NCI-H1092 (cell line): ENCODE results near the gene COL4A2.

Experiments
- DNase-seq: peaks from one replicate; lab custom pipeline; 2025; lab: John Stamatoyannopoulos, UW

COL4A2 gene

DNA sequence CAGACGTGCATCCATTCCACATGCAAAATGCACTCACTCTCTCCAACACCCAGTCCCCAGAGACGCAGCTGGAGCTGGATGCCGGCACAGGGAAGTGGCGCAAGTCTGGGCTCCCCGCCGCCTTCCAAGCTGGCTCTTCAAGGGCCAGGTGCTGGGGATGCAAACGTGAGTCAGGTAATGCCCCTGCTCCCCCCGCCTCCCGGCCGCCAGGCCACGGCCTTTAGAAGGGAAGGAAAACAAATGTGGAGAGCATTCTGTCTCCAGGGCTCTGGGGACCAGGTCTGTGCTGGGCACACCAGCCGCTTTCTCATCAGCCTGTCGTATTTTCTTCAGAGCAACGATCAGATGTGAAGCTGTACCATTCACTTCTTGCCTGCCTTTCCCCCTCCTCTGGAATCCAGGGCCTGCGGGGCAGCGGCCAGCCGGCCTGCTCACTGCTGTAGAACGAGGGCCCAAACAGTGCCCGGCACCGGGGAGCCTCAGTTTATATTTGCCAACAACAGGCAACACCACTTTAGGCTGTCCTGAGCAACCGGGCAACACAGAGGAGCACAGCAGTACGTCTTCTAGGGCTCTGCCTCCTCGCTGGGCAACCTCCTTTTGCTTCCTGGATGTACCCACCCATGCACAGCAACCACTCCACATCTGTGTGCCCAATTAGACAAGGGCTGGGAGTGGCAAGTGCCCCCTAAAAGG, 250.7 kb downstream of the COL4A2 start:
- DNase-seq: no peak

DNA sequence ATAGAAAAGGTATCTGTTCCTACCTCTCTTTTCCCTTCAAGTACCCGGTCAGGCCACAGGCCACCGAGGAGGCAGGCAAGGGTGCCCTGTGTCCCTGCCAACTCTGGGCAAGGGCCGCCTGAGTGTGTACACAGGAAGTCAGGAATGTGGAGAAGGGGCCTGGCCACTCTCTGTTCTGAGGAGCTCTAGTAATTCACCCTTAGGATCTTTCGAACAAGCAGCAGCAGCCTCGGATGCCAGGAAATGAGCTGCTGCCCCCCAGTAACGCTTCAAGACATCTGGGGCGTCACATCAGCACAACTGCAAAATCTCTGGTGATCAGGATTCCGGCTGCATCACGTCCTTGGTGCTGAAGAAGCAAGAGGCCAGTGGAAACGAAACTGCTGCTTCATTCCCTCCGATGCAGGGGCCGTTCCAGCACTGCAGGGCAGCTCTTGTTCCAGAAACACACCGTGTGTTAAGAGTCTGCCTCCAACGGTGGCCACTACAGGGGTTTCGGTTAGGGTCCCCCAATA, 252.4 kb downstream of the COL4A2 start:
- DNase-seq: no peak

DNA sequence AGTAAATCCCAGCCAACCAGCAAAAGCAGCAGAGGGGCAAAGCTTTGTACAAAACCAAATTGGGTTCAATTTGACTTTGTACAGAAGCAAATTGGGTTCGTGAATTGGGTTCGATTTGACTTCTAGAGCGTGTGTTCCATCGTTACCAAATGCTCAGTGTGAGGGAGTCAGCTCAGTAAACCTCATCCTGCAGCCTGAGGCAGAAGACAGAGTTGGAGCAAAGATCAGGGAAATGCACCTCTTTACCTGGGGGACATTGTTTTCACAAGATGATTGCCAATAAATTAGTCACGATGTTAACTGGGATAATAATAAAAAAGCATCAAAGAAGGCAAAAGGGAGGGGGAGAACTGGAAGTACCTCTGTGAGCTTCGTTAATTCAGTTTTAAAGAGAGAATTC, 252.9 kb downstream of the COL4A2 start:
- no peak for DNase-seq

DNA sequence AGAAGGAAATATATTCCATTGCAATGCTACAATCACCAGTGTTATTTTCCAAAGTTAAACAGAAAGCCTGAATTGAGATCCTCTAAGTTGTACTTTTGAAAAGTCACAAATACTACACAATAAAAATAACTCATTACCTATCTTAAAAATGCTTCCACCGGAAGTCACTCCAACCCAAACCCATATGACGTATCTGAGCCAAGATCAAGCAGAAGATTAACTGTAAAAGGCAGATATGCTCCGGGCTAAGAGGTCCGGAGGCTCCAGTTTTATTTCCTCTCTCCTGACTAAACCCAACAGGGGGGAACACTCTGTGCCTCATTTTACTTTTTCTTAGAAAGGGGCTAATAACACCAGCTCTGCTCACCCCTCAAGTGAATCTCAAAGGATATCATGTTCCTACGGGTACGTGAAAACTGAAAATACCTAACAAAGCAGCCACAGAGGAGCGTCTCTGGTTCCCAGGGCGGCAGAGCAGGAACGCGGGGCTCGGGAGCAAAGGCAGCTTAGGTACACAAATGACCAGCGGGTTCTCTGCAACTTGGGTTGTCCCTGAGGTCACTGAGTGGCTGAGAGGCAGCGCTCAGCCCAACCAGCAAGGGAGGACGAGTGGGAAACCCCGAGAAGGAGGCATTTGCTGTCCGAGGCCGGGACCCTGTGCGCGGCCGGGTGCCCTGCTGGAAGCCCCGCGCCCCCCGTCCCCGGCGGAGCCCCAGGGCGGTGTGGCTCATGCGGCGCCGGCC, 253.7 kb downstream of the COL4A2 start:
- no peak for DNase-seq

DNA sequence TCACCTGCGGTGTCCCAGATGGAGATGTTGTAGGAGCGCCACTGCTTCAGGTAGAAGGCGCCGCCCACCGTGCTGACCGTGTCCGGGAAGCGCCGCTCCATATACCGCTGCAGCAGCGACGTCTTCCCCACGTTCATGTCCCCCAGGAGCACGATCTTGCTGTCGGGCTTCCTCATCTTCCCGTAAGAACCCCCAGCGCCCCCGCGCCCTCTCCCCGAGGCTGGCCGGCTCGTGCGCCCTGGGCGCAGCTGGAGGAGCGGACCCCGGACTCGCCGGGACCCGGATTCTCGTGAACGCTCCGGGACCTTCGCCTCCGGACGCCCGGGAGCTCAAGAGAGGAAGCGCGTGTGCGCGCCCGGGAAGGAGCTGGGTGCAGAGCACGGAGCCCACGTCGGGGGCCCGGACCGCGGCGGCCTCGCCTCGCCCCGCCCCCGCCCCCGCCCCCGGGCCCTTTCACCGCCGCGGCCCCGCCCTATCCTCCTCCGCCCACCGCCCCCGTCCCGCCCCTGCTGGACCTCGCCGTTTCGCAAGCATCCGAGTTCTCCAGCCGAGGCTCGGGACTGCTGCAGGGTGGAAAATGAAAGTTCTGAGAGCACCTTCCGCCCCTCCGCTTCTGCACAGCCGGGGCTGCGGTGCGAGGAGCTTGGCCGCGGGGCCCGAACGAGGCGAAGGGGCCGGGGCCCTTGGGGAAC, 254.4 kb downstream of the COL4A2 start, which contains the start of gene RAB20:
Gene RAB20 (minus strand): TSS at position 379 of the 692 bp plus-strand sequence. CDS start 203 bp downstream, at position 176.
- DNase-seq: no peak

DNA sequence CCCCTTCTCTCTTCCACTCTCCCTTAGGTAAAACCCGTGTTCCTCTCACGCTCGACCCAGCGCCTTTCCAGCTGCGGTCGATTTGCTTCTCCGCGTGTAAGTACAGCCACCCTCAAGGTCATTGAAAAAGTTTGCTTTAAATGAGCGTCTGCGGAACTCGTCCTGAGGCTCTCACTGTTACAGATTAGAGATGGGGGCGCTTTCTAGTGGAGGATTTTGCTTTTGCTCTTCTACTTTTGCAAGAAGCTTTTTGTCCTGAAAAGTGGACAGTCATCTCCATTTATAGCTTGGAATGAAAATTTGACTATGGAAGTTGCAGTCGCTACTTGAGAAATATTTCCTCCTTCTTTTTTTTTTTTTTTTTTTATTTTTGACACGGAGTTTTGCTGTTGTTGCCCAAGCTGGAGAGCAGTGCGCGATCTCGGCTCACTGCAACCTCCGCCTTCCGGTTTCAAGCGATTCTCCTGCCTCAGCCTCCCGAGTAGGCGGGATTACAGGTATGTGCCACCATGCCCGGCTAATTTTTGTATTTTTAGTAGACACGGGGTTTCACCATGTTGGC, 255.0 kb downstream of the COL4A2 start:
- no peak for DNase-seq
